Thyroid gland (tissue), 4 donors: ENCODE measurements around the gene IFT88.

ENCODE experiments used
- POLR2A ChIP-seq, 2 donors: fragments of 450-650 bp; IDR thresholded peaks; one replicate each; pipeline ENCODE4 v1.6.1; 2017; ENCODE audit warnings: antibody characterized with exemption in 2 of 2, mild to moderate bottlenecking in 2 of 2, moderate library complexity in 1 of 2
- TF ChIP-seq, protein P1 (sequence below), 6 experiments: fragments of 200-600 bp in 3 of 6; fragments of 450-650 bp in 3 of 6; sonication (generic) in 3 of 6; IDR thresholded peaks; one replicate each; pipeline ENCODE4 v1.5.1; 2016 to 2019; ENCODE audit warnings: antibody characterized with exemption in 6 of 6, mild to moderate bottlenecking in 2 of 6, inconsistent platforms in 1 of 6, moderate library complexity in 1 of 6

DNA sequence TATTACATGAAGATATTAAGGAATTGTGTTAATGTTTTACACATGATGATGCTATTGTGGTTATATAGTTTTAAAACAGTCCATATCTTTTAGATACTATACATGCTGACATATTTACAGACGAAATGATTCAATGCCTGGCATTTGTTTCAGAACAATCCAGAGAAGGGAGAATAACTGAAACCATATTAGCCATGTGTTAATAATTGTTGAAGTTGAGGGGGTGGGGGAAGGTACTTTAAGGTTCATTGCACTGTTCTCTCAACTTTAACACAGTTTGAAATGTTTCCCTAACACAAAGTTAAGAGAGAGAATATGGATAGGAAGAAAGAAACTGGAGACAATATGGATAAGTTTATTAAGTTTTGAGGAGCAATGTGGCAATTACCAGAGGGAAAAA lies 47.1 kb upstream of the IFT88 start:
- TF ChIP-seq, protein P1, sequence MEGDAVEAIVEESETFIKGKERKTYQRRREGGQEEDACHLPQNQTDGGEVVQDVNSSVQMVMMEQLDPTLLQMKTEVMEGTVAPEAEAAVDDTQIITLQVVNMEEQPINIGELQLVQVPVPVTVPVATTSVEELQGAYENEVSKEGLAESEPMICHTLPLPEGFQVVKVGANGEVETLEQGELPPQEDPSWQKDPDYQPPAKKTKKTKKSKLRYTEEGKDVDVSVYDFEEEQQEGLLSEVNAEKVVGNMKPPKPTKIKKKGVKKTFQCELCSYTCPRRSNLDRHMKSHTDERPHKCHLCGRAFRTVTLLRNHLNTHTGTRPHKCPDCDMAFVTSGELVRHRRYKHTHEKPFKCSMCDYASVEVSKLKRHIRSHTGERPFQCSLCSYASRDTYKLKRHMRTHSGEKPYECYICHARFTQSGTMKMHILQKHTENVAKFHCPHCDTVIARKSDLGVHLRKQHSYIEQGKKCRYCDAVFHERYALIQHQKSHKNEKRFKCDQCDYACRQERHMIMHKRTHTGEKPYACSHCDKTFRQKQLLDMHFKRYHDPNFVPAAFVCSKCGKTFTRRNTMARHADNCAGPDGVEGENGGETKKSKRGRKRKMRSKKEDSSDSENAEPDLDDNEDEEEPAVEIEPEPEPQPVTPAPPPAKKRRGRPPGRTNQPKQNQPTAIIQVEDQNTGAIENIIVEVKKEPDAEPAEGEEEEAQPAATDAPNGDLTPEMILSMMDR (IDR thresholded peaks at IDR 0.05): no peak
- no peak for TF ChIP-seq POLR2A (IDR thresholded peaks at IDR 0.05)
